SK-N-SH (cell line): ENCODE data around the gene PYGM. TPM values are rescaled to one million over a fixed set of nuclear protein-coding genes. Genes with fewer than 3 reads are reported as not detected.

Source experiments
- CTCF ChIA-PET: fragments of 300-600, 350-600 bp; formaldehyde crosslinking; extraction: SDS; loops from one replicate; lab custom pipeline; 2021; lab: Yijun Ruan, JAX
- POLR2A ChIA-PET: fragments of 350-600 bp; sonication (Branson Sonifier 250); formaldehyde crosslinking; extraction: SDS; loops from one replicate; lab custom pipeline; 2020; ENCODE audit warnings: antibody characterized with exemption, inconsistent platforms; lab: Yijun Ruan, JAX
- DNase-seq: peaks from one replicate; pipeline ENCODE4 v3.0.0; 2012
- H2AFZ ChIP-seq: fragments of 200-600 bp; sonication (generic); 2 replicates; pipeline ENCODE4 v1.8.1; 2016; ENCODE audit warnings: antibody characterized with exemption, mild to moderate bottlenecking, low read depth
- H3F3A ChIP-seq: fragments of 200-600 bp; sonication (generic); replicated peaks from 2 replicates; pipeline ENCODE3; 2016; ENCODE audit warnings: antibody characterized with exemption, mild to moderate bottlenecking; ENCODE audit not compliant: insufficient read depth
- H3K27ac ChIP-seq, 2 experiments: fragments of 200-500 bp in 1 of 2; fragments of 200-600 bp in 1 of 2; sonication (Bioruptor generic) in 1 of 2; sonication (generic), shearing (Covaris generic) in 1 of 2; 2 replicates each; pipeline versions ENCODE4 v1.5.1 to v1.6.1; 2014 to 2016; ENCODE audit warnings: low read depth in 2 of 2, inconsistent platforms in 1 of 2, low read length in 1 of 2, mild to moderate bottlenecking in 1 of 2, mixed read lengths in 1 of 2
- H3K27me3 ChIP-seq: fragments of 200-600 bp; sonication (generic), shearing (Covaris generic); 2 replicates; pipeline ENCODE4 v1.6.1; 2016; ENCODE audit warnings: mixed run types; ENCODE audit not compliant: insufficient read depth
- H3K36me3 ChIP-seq, 2 experiments: fragments of 200-500 bp in 1 of 2; fragments of 200-600 bp in 1 of 2; sonication (Bioruptor generic) in 1 of 2; sonication (generic) in 1 of 2; replicated peaks in 1 of 2; 2 replicates each; pipeline versions ENCODE3 to v1.5.1; 2014 to 2016; ENCODE audit warnings: low read length in 1 of 2, mild to moderate bottlenecking in 1 of 2; ENCODE audit not compliant: insufficient read depth in 2 of 2, control insufficient read depth in 1 of 2
- H3K4me1 ChIP-seq, 2 experiments: fragments of 200-500 bp in 1 of 2; fragments of 200-600 bp in 1 of 2; sonication (Bioruptor generic) in 1 of 2; sonication (generic), shearing (Covaris generic) in 1 of 2; 2 replicates each; pipeline versions ENCODE4 v1.5.1 to v1.6.1; 2014 to 2016; ENCODE audit warnings: low read depth in 1 of 2, low read length in 1 of 2, mixed run types in 1 of 2; ENCODE audit not compliant: insufficient read depth in 2 of 2, control insufficient read depth in 1 of 2
- H3K4me2 ChIP-seq: fragments of 200-600 bp; sonication (generic), shearing (Covaris generic); 2 replicates; pipeline ENCODE4 v1.6.1; 2017; ENCODE audit warnings: mixed run types
- H3K4me3 ChIP-seq, 2 experiments: fragments of 200-500 bp in 1 of 2; fragments of 200-600 bp in 1 of 2; sonication (Bioruptor generic) in 1 of 2; sonication (generic), shearing (Covaris generic) in 1 of 2; 2 replicates each; pipeline versions ENCODE4 v1.5.1 to v1.8.1; 2014 to 2016; ENCODE audit warnings: low read depth in 2 of 2, inconsistent platforms in 1 of 2, low read length in 1 of 2, mild to moderate bottlenecking in 1 of 2, mixed read lengths in 1 of 2, moderate library complexity in 1 of 2
- H3K79me2 ChIP-seq: fragments of 200-600 bp; sonication (generic); 2 replicates; pipeline ENCODE4 v1.8.1; 2017; ENCODE audit warnings: mild to moderate bottlenecking; ENCODE audit not compliant: insufficient read depth
- H3K9ac ChIP-seq: fragments of 200-600 bp; sonication (generic); 2 replicates; pipeline ENCODE4 v1.6.1; 2017; ENCODE audit warnings: mixed run types
- H3K9me2 ChIP-seq: fragments of 200-600 bp; sonication (generic); 2 replicates; pipeline ENCODE4 v1.6.1; 2017; ENCODE audit warnings: mixed run types
- H3K9me3 ChIP-seq: fragments of 200-600 bp; sonication (generic); 2 replicates; pipeline ENCODE4 v1.6.1; 2017; ENCODE audit warnings: mixed run types, mild to moderate bottlenecking, moderate library complexity
- H4K20me1 ChIP-seq: fragments of 200-600 bp; sonication (generic); 2 replicates; pipeline ENCODE4 v1.6.1; 2017; ENCODE audit warnings: mild to moderate bottlenecking, mixed run types; ENCODE audit not compliant: insufficient read depth
- CHD2 ChIP-seq: fragments of 150-350 bp; IDR thresholded peaks from 2 replicates; pipeline ENCODE4 v1.6.1; 2018; ENCODE audit warnings: low read length; ENCODE audit not compliant: partially characterized antibody
- CTCF ChIP-seq: fragments of 200-600 bp; sonication (generic); IDR thresholded peaks from 2 replicates; pipeline ENCODE4 v1.6.1; 2017; ENCODE audit warnings: antibody characterized with exemption, mild to moderate bottlenecking, moderate library complexity
- FOSL2 ChIP-seq: IDR thresholded peaks from 2 replicates; pipeline ENCODE4 v1.4.0; 2012; ENCODE audit warnings: low read depth, mild to moderate bottlenecking, moderate library complexity, borderline replicate concordance
- FOXJ3 ChIP-seq: sonication (generic); formaldehyde crosslinking; IDR thresholded peaks from 2 replicates; pipeline ENCODE4 v1.5.1; 2020; ENCODE audit warnings: mild to moderate bottlenecking, missing genetic modification reagents
- GATA2 ChIP-seq: sonication (generic); formaldehyde crosslinking; IDR thresholded peaks from 2 replicates; pipeline ENCODE4 v1.5.0; 2020; ENCODE audit warnings: mild to moderate bottlenecking, missing genetic modification reagents
- JUND ChIP-seq: IDR thresholded peaks from 2 replicates; pipeline ENCODE4 v1.4.0; 2012
- MAX ChIP-seq: IDR thresholded peaks from 2 replicates; pipeline ENCODE4 v1.4.0; 2012; ENCODE audit warnings: low read depth
- MEF2A ChIP-seq: IDR thresholded peaks from 2 replicates; pipeline ENCODE4 v1.4.0; 2012; ENCODE audit warnings: low read depth, borderline replicate concordance
- MXI1 ChIP-seq: IDR thresholded peaks from 2 replicates; pipeline ENCODE4 v1.6.1; 2012; ENCODE audit warnings: mild to moderate bottlenecking, low read depth, low read length, improper control_type of control experiment
- NFIC ChIP-seq: IDR thresholded peaks from 2 replicates; pipeline ENCODE4 v1.4.0; 2012; ENCODE audit warnings: borderline replicate concordance
- NRF1 ChIP-seq: IDR thresholded peaks from 2 replicates; pipeline ENCODE4 v1.6.1; 2012; ENCODE audit warnings: low read depth, mild to moderate bottlenecking, low read length
- POLR2AphosphoS5 ChIP-seq: IDR thresholded peaks from 2 replicates; pipeline ENCODE4 v1.6.1; 2012; ENCODE audit warnings: low read depth, low read length
- RAD21 ChIP-seq: IDR thresholded peaks from 2 replicates; pipeline ENCODE4 v1.6.1; 2012; ENCODE audit warnings: mild to moderate bottlenecking, low read length
- RCOR1 ChIP-seq: fragments of 150-350 bp; IDR thresholded peaks from 2 replicates; pipeline ENCODE4 v1.6.1; 2017; ENCODE audit warnings: antibody characterized with exemption, low read length
- RFX5 ChIP-seq: IDR thresholded peaks from 2 replicates; pipeline ENCODE4 v1.6.1; 2012; ENCODE audit warnings: mild to moderate bottlenecking, improper control_type of control experiment, low read length
- SMC3 ChIP-seq: IDR thresholded peaks from 2 replicates; pipeline ENCODE4 v1.6.1; 2012; ENCODE audit warnings: low read depth, low read length, improper control_type of control experiment
- TEAD4 ChIP-seq: IDR thresholded peaks from 2 replicates; pipeline ENCODE4 v1.4.0; 2012; ENCODE audit warnings: mild to moderate bottlenecking, borderline replicate concordance; ENCODE audit not compliant: insufficient read depth
- USF1 ChIP-seq: IDR thresholded peaks from 2 replicates; pipeline ENCODE4 v1.4.0; 2012; ENCODE audit warnings: low read depth, borderline replicate concordance
- ZBTB33 ChIP-seq: IDR thresholded peaks from 2 replicates; pipeline ENCODE4 v1.4.0; 2012; ENCODE audit warnings: low read depth, borderline replicate concordance
- WGBS: methylation state at CpG from one replicate; pipeline ENCODE4 v1.1.6; 2017; ENCODE audit warnings: low lambda C conversion rate; 5-methylcytosine and 5-hydroxymethylcytosine counted together
- polyA plus RNA-seq, 3 experiments: library from polyadenylated mRNA; depleted of rRNA; stranded (reverse); fragments of >200 nt; gene quantifications; 2 replicates each; pipeline ENCODE4 v1.2.3, GENCODE V29; 2012

PYGM gene
- polyA plus RNA-seq, 1 of the 3 experiments (the other 2 are of a cell fraction) = 0.08 TPM

- TF ChIP-seq MXI1 (no peak), USF1 (no peak), FOXJ3 (CRISPR knock-in tag) (no peak)
- TF ChIP-seq, all 33 proteins: peak for 0
These were observed 33.7 kb upstream of the PYGM start (continued) for GRCh38 chr11:64793271-64794160.

- CTCF ChIA-PET = interaction anchor here (1.0 to 1.1 kb wide), 2 partner anchors 10 to 15 kb away, joined by 3 read pairs; partner anchors contain the start of gene MAP4K2
- Histone ChIP-seq H3K27ac (no peak overlapping the region), H3F3A (peaks cover 2% of the 10 kb centered on the region), H4K20me1 (no peaks in the 10 kb centered on the region), H3K4me2 (no peak overlapping the region), H2AFZ (no peak overlapping the region), H3K27me3 (no peaks in the 10 kb centered on the region), H3K4me3 (no peak overlapping the region), H3K9ac (no peak overlapping the region), H3K79me2 (no peaks in the 10 kb centered on the region), H3K36me3 (peaks cover 0 to 18% of the 10 kb centered on the region in 2 experiments), H3K4me1 (no peaks in the 10 kb centered on the region), H3K9me3 (no peaks in the 10 kb centered on the region), H3K9me2 (no peaks in the 10 kb centered on the region)
- WGBS = 100% methylated on average over 4 of the region's 4 CpGs
- TF ChIP-seq MXI1 (no peak), RAD21 (no peak)
- POLR2A ChIA-PET = no interaction called here
- no peak for DNase-seq
These were observed 32.7 kb upstream of the PYGM start for GRCh38 chr11:64792482-64792881.

GRCh38 chr11:64791781-64792291 lies 32.1 kb upstream of the PYGM start:
- Histone ChIP-seq H3K9ac (no peak overlapping the region), H3K9me2 (no peaks in the 10 kb centered on the region), H3K9me3 (no peaks in the 10 kb centered on the region), H3K27me3 (no peaks in the 10 kb centered on the region), H3F3A (peaks cover 3% of the 10 kb centered on the region), H3K4me2 (no peak overlapping the region), H4K20me1 (no peaks in the 10 kb centered on the region), H3K4me1 (no peaks in the 10 kb centered on the region), H3K79me2 (no peaks in the 10 kb centered on the region), H2AFZ (no peak overlapping the region), H3K4me3 (no peak overlapping the region), H3K27ac (no peak overlapping the region), H3K36me3 (peaks cover 0 to 15% of the 10 kb centered on the region in 2 experiments)
- CTCF ChIA-PET = interaction anchor here (1.0 to 1.1 kb wide), 2 partner anchors 11 to 16 kb away, joined by 3 read pairs; partner anchors contain the start of gene MAP4K2
- WGBS = 92% methylated on average over 6 of the region's 14 CpGs
- peak; percentile 15 for DNase-seq
- POLR2A ChIA-PET = no interaction called here
- no peak for TF ChIP-seq POLR2AphosphoS5
- TF ChIP-seq FOXJ3 (CRISPR knock-in tag) = no peak
- no peak for TF ChIP-seq SMC3
- TF ChIP-seq MEF2A = no peak
- TF ChIP-seq MAX = no peak
- no peak for TF ChIP-seq ZBTB33
- TF ChIP-seq USF1 = no peak
- no peak for TF ChIP-seq NRF1
- no peak for TF ChIP-seq NFIC
- no peak for TF ChIP-seq TEAD4
- no peak for TF ChIP-seq FOSL2
- TF ChIP-seq RCOR1 = no peak
- no peak for TF ChIP-seq RFX5
- TF ChIP-seq CHD2 = no peak
- no peak for TF ChIP-seq JUND
- no peak for TF ChIP-seq CTCF
- no peak for TF ChIP-seq GATA2
- TF ChIP-seq MXI1 = no peak
